Measurements from ENCODE around the gene PTPRG.

DNA sequence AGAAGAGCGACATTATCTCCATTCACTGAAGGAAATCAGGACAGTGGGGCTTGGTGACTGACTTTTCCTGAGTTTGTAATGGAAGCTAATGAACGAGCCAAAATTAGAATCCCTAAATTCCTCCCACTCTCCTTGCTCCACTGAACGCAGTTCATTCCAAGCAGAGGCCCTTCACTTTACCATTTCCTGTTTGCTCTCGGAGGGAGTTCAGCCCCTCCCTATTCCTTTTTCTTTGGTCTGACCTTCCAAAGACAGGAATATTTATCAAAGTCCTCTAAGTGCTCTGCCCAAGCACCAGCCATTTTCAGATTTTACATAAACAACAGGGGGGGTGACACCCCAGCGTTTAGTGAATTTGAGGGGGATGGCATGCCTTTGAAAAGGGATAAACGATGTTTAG is 24.0 kb upstream of the PTPRG start:
- TF ChIP-seq EZH2 (IDR thresholded peaks at IDR 0.05; ENCODE audit: insufficient read depth, poor library complexity, severe bottlenecking) = no peak
- TF ChIP-seq EZH2phosphoT487 (IDR thresholded peaks at IDR 0.05; ENCODE audit: insufficient read depth, low read depth) = no peak

Data from GM23248 (cell line).